WTC11 (cell line): ENCODE results near the gene UNKL.

ENCODE experiments used
- CTCF ChIP-seq: fragments of 200-600 bp; IDR thresholded peaks from 2 replicates; pipeline ENCODE4 v1.8.0; 2022; ENCODE audit warnings: antibody characterized with exemption
- ZNF121 ChIP-seq: sonication (generic); formaldehyde crosslinking; IDR thresholded peaks from 2 replicates; pipeline ENCODE4 v1.8.0; 2023; ENCODE audit warnings: missing genetic modification reagents

- TF ChIP-seq CTCF, result no peak
- TF ChIP-seq ZNF121 (CRISPR knock-in tag), result no peak
Measured at GRCh38 chr16:1381612-1382406, 32.7 kb downstream of the UNKL start.
